HG02623 (cell line): ENCODE data around the gene ANAPC7.
A peak's percentile ranks its signal among the peaks of the same experiment; 100 is the strongest.
"Not testable (repeated sequence)": the region's sequence is repeated elsewhere in the genome, so short reads cannot be mapped to it uniquely, and the experiment has no call there.

ENCODE experiments used
- ATAC-seq: cut with Tn5 transposase; IDR thresholded peaks from one replicate; pipeline ENCODE4 v1.9.1; 2021; ENCODE audit warnings: moderate library complexity; ENCODE audit not compliant: unreplicated experiment

ANAPC7 gene

GRCh38 chr12:110403146-110403975, at the start of gene ANAPC7:
Gene ANAPC7, minus strand, starts transcription at chr12:110403708. Its CDS starts 81 bp downstream, at chr12:110403627.
- ATAC-seq: no peak

GRCh38 chr12:110451263-110451662, 47.8 kb upstream of the ANAPC7 start:
- no peak for ATAC-seq

GRCh38 chr12:110449799-110450497, 46.4 kb upstream of the ANAPC7 start, which contains the start of gene ARPC3:
Gene ARPC3, minus strand, starts transcription at chr12:110450337. Its CDS starts 77 bp downstream, at chr12:110450260.
- peak; percentile 89 for ATAC-seq

GRCh38 chr12:110444455-110444854, 40.9 kb upstream of the ANAPC7 start:
- ATAC-seq: no peak

- no peak for ATAC-seq
Measured at GRCh38 chr12:110436231-110436630, 32.7 kb upstream of the ANAPC7 start.

GRCh38 chr12:110431957-110432587, 28.6 kb upstream of the ANAPC7 start:
- no peak for ATAC-seq

- ATAC-seq: not testable (repeated sequence)
Measured at GRCh38 chr12:110429676-110430075, 26.2 kb upstream of the ANAPC7 start.

GRCh38 chr12:110426406-110426805, 22.9 kb upstream of the ANAPC7 start:
- no peak for ATAC-seq

- ATAC-seq: no peak
Measured at GRCh38 chr12:110424237-110424636, 20.7 kb upstream of the ANAPC7 start.

GRCh38 chr12:110421701-110422100, 18.2 kb upstream of the ANAPC7 start:
- no peak for ATAC-seq

- no peak for ATAC-seq
Measured at GRCh38 chr12:110421159-110421661, 17.7 kb upstream of the ANAPC7 start.

GRCh38 chr12:110420644-110421043, 17.1 kb upstream of the ANAPC7 start:
- not testable (repeated sequence) for ATAC-seq

GRCh38 chr12:110417113-110417512, 13.6 kb upstream of the ANAPC7 start:
- not testable (repeated sequence) for ATAC-seq

- ATAC-seq: not testable (repeated sequence)
Measured at GRCh38 chr12:110410086-110410485, 6.6 kb upstream of the ANAPC7 start.

GRCh38 chr12:110405126-110405662, 1.7 kb upstream of the ANAPC7 start:
- not testable (repeated sequence) for ATAC-seq

GRCh38 chr12:110403976-110404682, 621 bp upstream of the ANAPC7 start:
- no peak for ATAC-seq

- no peak for ATAC-seq
Measured at GRCh38 chr12:110382683-110383082, 20.8 kb downstream of the ANAPC7 start.

- ATAC-seq: no peak
Measured at GRCh38 chr12:110379631-110380030, 23.9 kb downstream of the ANAPC7 start.

GRCh38 chr12:110379197-110379596, 24.3 kb downstream of the ANAPC7 start:
- ATAC-seq: no peak

- ATAC-seq: not testable (repeated sequence)
Measured at GRCh38 chr12:110378131-110378790, 25.2 kb downstream of the ANAPC7 start.
